ENCODE measurements around the gene DHH.

Gene DHH

DNA sequence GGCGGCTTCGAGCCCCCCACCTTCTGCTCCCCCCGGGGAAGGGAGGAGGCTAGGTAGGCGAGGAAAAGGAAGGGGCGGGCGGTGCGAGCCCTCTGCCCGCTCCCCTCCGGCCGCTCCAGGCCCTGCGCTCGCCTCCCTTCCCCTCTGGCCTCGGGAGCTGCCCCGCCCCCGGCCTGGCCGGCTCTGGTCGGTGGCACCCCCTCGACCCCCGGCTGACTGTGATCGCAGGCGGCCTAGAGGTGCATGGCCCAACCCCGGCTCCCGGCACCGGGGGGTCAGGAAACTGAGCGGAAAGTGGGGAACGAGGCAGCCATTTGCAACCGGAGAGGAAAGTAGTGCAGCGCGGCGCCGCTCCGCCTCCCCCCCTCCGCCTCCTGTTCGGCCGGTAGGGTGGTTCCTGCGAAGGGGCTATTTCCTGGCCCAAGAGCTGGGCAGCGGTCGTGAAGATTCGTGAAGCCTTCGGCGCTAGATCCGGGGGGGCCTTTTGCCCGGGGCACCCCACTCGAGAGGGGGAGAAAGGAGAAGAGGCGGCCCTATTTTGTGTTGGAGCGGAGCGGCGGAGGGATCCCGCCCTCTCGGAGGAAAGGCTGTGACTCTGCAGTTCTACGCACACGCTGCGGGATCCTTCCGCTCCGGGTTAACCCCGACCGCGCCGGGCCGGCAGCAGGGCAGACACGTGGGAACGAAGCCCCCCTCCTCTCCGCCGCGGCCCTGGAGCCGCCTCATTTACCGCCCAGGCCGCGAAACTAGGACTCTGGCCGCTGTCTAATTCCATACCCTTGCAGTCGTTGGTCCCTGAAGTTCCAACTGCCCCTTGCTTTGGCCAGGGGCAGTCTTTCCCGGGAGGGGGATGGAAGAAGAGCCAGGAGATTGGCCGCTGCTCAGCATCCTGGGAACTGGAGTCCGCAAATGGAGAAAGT, 34.1 kb downstream of the DHH start, which contains the start of gene KMT2D:
Gene KMT2D (minus strand): TSS at position 558 of the 920 bp plus-strand sequence. CDS start 5,470 bp downstream, outside the sequence.
- peak; percentile 98 for DNase-seq (ENCODE audit: low read depth)
- TF ChIP-seq POLR2A (IDR thresholded peaks at IDR 0.05; ENCODE audit: extremely low read depth, insufficient read length) (peak; percentile 64), MYC (IDR thresholded peaks at IDR 0.05; ENCODE audit: low read depth, low read length) (peak; percentile 97)
- TF ChIP-seq, protein P1, sequence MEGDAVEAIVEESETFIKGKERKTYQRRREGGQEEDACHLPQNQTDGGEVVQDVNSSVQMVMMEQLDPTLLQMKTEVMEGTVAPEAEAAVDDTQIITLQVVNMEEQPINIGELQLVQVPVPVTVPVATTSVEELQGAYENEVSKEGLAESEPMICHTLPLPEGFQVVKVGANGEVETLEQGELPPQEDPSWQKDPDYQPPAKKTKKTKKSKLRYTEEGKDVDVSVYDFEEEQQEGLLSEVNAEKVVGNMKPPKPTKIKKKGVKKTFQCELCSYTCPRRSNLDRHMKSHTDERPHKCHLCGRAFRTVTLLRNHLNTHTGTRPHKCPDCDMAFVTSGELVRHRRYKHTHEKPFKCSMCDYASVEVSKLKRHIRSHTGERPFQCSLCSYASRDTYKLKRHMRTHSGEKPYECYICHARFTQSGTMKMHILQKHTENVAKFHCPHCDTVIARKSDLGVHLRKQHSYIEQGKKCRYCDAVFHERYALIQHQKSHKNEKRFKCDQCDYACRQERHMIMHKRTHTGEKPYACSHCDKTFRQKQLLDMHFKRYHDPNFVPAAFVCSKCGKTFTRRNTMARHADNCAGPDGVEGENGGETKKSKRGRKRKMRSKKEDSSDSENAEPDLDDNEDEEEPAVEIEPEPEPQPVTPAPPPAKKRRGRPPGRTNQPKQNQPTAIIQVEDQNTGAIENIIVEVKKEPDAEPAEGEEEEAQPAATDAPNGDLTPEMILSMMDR (IDR thresholded peaks at IDR 0.05; ENCODE audit: low read depth, low read length): no peak
- TF ChIP-seq, protein P2, sequence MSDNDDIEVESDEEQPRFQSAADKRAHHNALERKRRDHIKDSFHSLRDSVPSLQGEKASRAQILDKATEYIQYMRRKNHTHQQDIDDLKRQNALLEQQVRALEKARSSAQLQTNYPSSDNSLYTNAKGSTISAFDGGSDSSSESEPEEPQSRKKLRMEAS (IDR thresholded peaks at IDR 0.05; ENCODE audit: low read depth, low read length): peak; percentile 92

DNA sequence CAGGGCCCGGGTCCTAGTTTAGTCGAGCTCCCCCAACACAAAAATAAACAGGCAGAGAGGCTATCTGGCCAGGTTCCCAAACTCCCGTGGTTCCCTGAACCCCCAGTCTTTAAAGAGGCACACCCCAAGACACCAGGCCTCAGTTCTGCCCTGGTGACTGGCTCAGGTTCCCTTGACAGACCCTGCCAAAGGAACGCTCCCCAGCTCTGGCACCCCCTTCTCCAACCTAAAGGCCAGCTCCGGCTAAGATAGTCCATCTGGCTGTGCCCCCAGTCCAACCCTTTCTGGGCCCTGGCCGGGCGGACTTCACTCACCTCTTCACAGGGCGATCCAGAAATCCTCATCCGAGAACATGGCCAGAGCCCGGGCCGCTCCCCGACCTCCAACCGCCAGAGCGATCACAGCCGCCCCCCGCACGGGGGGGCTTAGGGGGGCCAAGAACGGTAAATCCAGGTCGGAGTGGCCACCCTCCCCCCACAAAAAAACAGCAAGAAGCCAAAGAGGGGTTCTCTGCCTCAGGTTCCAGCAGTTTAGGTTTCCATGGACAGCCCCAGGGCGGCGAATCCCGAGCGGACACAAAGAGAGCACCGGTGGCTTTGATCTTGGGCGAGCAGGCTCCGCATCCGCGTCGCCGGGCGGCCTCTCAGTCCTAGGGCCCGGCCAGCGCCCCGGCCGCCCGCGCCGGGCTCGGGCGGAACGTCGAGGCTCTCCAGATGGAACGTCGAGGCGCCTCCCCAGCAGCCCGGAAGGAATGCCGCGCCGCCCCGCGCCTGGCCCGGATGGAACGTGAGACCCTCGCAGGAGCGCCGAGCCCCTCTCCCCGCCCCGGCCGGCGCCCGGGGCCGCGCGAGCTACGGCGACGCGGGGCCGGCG, 35.1 kb downstream of the DHH start:
- H3K4me3 ChIP-seq (ENCODE audit: low read depth, low read length): peak overlapping the region; percentile 81
- DNase-seq (ENCODE audit: low read depth): peak; percentile 60
- TF ChIP-seq MYC (IDR thresholded peaks at IDR 0.05; ENCODE audit: low read depth, low read length) (no peak), POLR2A (IDR thresholded peaks at IDR 0.05; ENCODE audit: extremely low read depth, insufficient read length) (peak; percentile 8)

More for the DNA sequence above, 34.1 kb downstream of the DHH start, which contains the start of gene KMT2D:
- peak within 1 kb of the TSS; percentile 81 for H3K4me3 ChIP-seq (ENCODE audit: low read depth, low read length)

DNA sequence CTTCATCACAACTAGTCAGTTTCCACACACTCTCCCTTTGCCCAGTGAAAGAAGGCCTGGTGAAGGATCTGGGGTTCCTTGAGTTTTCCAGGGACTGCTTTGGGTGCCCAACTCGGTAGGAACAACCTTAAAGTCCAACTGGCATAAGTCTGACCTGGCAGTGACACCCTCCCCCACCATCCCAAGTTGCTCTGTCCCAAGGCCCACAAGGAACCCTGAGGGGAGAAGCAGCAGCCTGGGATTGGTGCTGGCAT, 35.6 kb downstream of the DHH start:
- no peak for TF ChIP-seq MYC (IDR thresholded peaks at IDR 0.05; ENCODE audit: low read depth, low read length)
- TF ChIP-seq POLR2A (IDR thresholded peaks at IDR 0.05; ENCODE audit: extremely low read depth, insufficient read length): no peak
- TF ChIP-seq, protein P2 (IDR thresholded peaks at IDR 0.05; ENCODE audit: low read depth, low read length): no peak
- TF ChIP-seq, protein P1 (IDR thresholded peaks at IDR 0.05; ENCODE audit: low read depth, low read length): no peak
- no peak for DNase-seq (ENCODE audit: low read depth)
- H3K4me3 ChIP-seq (ENCODE audit: low read depth, low read length): peak overlapping the region; percentile 81

DNA sequence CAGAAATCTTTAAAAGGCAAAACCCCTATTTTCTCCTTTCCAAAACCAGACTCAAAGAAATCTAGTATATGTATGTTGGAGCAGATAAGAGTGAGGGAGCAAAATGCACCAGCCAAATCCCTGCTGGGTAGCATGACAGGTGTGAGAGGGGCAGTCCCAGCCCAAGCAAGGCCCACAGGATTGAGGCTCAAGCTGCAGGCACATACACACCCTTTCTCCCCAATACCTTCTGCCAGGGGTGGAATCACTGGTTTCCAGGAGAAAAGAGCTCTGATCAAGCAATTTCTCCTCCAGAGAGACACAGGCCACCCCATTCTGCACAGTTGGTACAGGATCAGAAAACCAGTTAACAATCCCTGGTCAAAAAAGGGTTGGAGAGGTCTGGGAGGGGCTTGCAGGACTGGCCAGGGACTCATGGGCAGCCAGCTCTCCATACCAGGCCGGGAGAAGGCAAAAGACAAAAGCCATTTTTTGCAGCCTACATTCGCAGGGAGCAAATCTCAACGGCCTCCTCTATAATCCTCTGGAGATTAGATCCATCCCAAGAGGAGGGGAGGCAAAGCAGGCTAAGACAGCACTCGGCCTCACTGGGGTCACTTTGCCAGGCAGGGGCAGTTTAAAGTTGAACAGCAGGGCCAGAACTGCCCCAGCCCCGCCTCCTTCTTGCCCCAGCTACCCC, 36.1 kb downstream of the DHH start:
- H3K4me3 ChIP-seq (ENCODE audit: low read depth, low read length): peak overlapping the region; percentile 81
- no peak for DNase-seq (ENCODE audit: low read depth)
- no peak for TF ChIP-seq POLR2A (IDR thresholded peaks at IDR 0.05; ENCODE audit: extremely low read depth, insufficient read length)
- no peak for TF ChIP-seq MYC (IDR thresholded peaks at IDR 0.05; ENCODE audit: low read depth, low read length)
- TF ChIP-seq, protein P2 (IDR thresholded peaks at IDR 0.05; ENCODE audit: low read depth, low read length): no peak
- TF ChIP-seq, protein P1 (IDR thresholded peaks at IDR 0.05; ENCODE audit: low read depth, low read length): no peak

DNA sequence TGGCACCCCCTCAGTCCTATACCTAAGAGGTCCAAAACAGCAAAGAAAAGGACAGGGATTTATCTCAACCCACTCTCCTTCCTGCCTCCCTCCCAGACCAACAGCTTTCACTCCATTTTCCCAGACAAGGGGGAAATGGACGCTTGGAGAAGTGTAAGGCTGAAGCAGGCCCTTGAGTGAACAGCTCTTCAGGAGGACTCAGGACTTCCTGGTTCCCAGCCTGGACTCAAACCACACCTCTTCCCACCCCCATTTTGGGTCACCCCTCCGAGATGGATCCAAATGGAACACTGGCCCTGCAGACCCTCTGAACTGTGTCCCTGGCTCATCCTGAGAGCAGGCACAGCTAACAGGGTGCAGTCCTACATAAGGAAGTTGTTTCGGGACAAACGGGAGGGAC, 36.7 kb downstream of the DHH start:
- DNase-seq (ENCODE audit: low read depth): peak; percentile 47
- H3K4me3 ChIP-seq (ENCODE audit: low read depth, low read length): peak overlapping the region; percentile 81
- TF ChIP-seq, protein P2 (IDR thresholded peaks at IDR 0.05; ENCODE audit: low read depth, low read length): no peak
- no peak for TF ChIP-seq MYC (IDR thresholded peaks at IDR 0.05; ENCODE audit: low read depth, low read length)
- TF ChIP-seq POLR2A (IDR thresholded peaks at IDR 0.05; ENCODE audit: extremely low read depth, insufficient read length): no peak
- TF ChIP-seq, protein P1 (IDR thresholded peaks at IDR 0.05; ENCODE audit: low read depth, low read length): no peak

Measured in NB4 (cell line).